ENCODE results near the gene TUBGCP6.

- peak; percentile 61 to 78 (median 62) for TF ChIP-seq CTCF (IDR thresholded peaks at IDR 0.05)
- no peak for TF ChIP-seq POLR2AphosphoS5 (IDR thresholded peaks at IDR 0.05)
- no peak for TF ChIP-seq POLR2A (IDR thresholded peaks at IDR 0.05)
- no peak for TF ChIP-seq EP300 (IDR thresholded peaks at IDR 0.05; ENCODE audit: low read depth)
These were observed 7.5 kb upstream of the TUBGCP6 start for GRCh38 chr22:50252082-50253045.

All from transverse colon (tissue), 4 donors.